ENCODE results near the gene NOL4L.

NOL4L gene

GRCh38 chr20:32585011-32585585 is at the start of gene NOL4L:
Gene NOL4L, minus strand, starts transcription at chr20:32585333. Its CDS starts 443 bp downstream, at chr20:32584890.
- DNase-seq = peak; percentile 87

- peak; percentile 45 for DNase-seq
Measured at GRCh38 chr20:32634041-32634805, 49.1 kb upstream of the NOL4L start.

GRCh38 chr20:32632461-32633354 is 47.6 kb upstream of the NOL4L start:
- DNase-seq = no peak

- DNase-seq = no peak
Measured at GRCh38 chr20:32631933-32632460, 46.9 kb upstream of the NOL4L start.

GRCh38 chr20:32629813-32630212 is 44.7 kb upstream of the NOL4L start:
- DNase-seq = no peak

GRCh38 chr20:32628960-32629530 is 43.9 kb upstream of the NOL4L start:
- peak; percentile 65 for DNase-seq

GRCh38 chr20:32626859-32627636 is 41.9 kb upstream of the NOL4L start:
- peak; percentile 98 for DNase-seq

- DNase-seq = peak; percentile 56
Measured at GRCh38 chr20:32626407-32626806, 41.3 kb upstream of the NOL4L start.

- DNase-seq = no peak
Measured at GRCh38 chr20:32625996-32626395, 40.9 kb upstream of the NOL4L start.

- DNase-seq = peak; percentile 11
Measured at GRCh38 chr20:32624687-32625345, 39.7 kb upstream of the NOL4L start.

GRCh38 chr20:32623667-32624157 is 38.6 kb upstream of the NOL4L start:
- DNase-seq = peak; percentile 79

- peak; percentile 84 for DNase-seq
Measured at GRCh38 chr20:32622585-32623468, 37.7 kb upstream of the NOL4L start.

- peak; percentile 49 for DNase-seq
Measured at GRCh38 chr20:32621891-32622584, 36.9 kb upstream of the NOL4L start.

- DNase-seq = peak; percentile 68
Measured at GRCh38 chr20:32621071-32621890, 36.1 kb upstream of the NOL4L start.

- DNase-seq = no peak
Measured at GRCh38 chr20:32619586-32619985, 34.5 kb upstream of the NOL4L start.

GRCh38 chr20:32614772-32615171 is 29.6 kb upstream of the NOL4L start:
- DNase-seq = no peak

GRCh38 chr20:32614303-32614702 is 29.2 kb upstream of the NOL4L start:
- DNase-seq = no peak

GRCh38 chr20:32613192-32614053 is 28.3 kb upstream of the NOL4L start:
- no peak for DNase-seq
